Mesendoderm (in vitro differentiated cells): ENCODE measurements around the gene ACTG2.
A peak's percentile ranks its signal among the peaks of the same experiment; 100 is the strongest.
"Not testable (repeated sequence)": the region's sequence is repeated elsewhere in the genome, so short reads cannot be mapped to it uniquely, and the experiment has no call there.

Source experiments
- DNase-seq: peaks from one replicate; pipeline ENCODE4 v3.0.0; 2013
- H2AK5ac ChIP-seq: 2 replicates; pipeline ENCODE4 v1.6.1; 2013; ENCODE audit warnings: low read length, inconsistent platforms
- H2BK120ac ChIP-seq: 2 replicates; pipeline ENCODE4 v1.6.1; 2013; ENCODE audit warnings: low read depth, mild to moderate bottlenecking, low read length, moderate library complexity, mixed read lengths
- H2BK15ac ChIP-seq: replicated peaks from 2 replicates; pipeline ENCODE4 v1.6.1; 2013; ENCODE audit warnings: low read depth, mild to moderate bottlenecking, moderate library complexity
- H2BK5ac ChIP-seq: 2 replicates; pipeline ENCODE4 v1.6.1; 2013; ENCODE audit warnings: low read length, inconsistent platforms
- H3K18ac ChIP-seq: 2 replicates; pipeline ENCODE4 v1.6.1; 2013; ENCODE audit warnings: mild to moderate bottlenecking, low read length, mixed read lengths
- H3K23ac ChIP-seq: one replicate; pipeline ENCODE4 v1.6.1; 2013; ENCODE audit warnings: low read length
- H3K27ac ChIP-seq: 2 replicates; pipeline ENCODE4 v1.5.1; 2013; ENCODE audit warnings: low read depth, mild to moderate bottlenecking, inconsistent platforms, low read length, moderate library complexity
- H3K27me3 ChIP-seq: 2 replicates; pipeline ENCODE4 v1.6.1; 2013; ENCODE audit warnings: low read length, control low read depth, mild to moderate bottlenecking, inconsistent platforms; ENCODE audit not compliant: insufficient read depth, poor library complexity
- H3K36me3 ChIP-seq: 2 replicates; pipeline ENCODE4 v1.6.1; 2013; ENCODE audit warnings: low read length, inconsistent platforms; ENCODE audit not compliant: control insufficient read depth, insufficient read depth
- H3K4ac ChIP-seq: one replicate; pipeline ENCODE4 v1.6.1; 2013; ENCODE audit warnings: low read depth, mild to moderate bottlenecking, low read length, moderate library complexity
- H3K4me1 ChIP-seq: 2 replicates; pipeline ENCODE4 v1.6.1; 2013; ENCODE audit warnings: low read depth, low read length, inconsistent platforms; ENCODE audit not compliant: control insufficient read depth
- H3K4me2 ChIP-seq: 2 replicates; pipeline ENCODE4 v1.6.1; 2013; ENCODE audit warnings: low read length
- H3K4me3 ChIP-seq: 2 replicates; pipeline ENCODE4 v1.5.1; 2013; ENCODE audit warnings: mild to moderate bottlenecking, low read length
- H3K56ac ChIP-seq: one replicate; pipeline ENCODE4 v1.6.1; 2013; ENCODE audit warnings: low read length
- H3K79me1 ChIP-seq: 2 replicates; pipeline ENCODE4 v1.6.1; 2013; ENCODE audit warnings: low read length, inconsistent platforms
- H3K79me2 ChIP-seq: 2 replicates; pipeline ENCODE4 v1.6.1; 2013; ENCODE audit warnings: mild to moderate bottlenecking, low read length; ENCODE audit not compliant: control insufficient read depth, insufficient read depth
- H3K9ac ChIP-seq: 2 replicates; pipeline ENCODE4 v1.6.1; 2013; ENCODE audit warnings: low read length, inconsistent platforms
- H4K5ac ChIP-seq: one replicate; pipeline ENCODE4 v1.6.1; 2013; ENCODE audit warnings: low read length
- H4K8ac ChIP-seq: one replicate; pipeline ENCODE4 v1.6.1; 2013; ENCODE audit warnings: low read depth, mild to moderate bottlenecking, control low read depth, low read length, moderate library complexity
- WGBS: extraction: QIAGEN DNeasy Blood & Tissue Kit; methylation state at CpG from one replicate; pipeline ENCODE4 v1.1.7; 2013; ENCODE audit warnings: low lambda C conversion rate, missing lambda C conversion rate; ENCODE audit not compliant: insufficient coverage; ENCODE audit errors: extremely low coverage; 5-methylcytosine and 5-hydroxymethylcytosine counted together

The ACTG2 gene

DNA sequence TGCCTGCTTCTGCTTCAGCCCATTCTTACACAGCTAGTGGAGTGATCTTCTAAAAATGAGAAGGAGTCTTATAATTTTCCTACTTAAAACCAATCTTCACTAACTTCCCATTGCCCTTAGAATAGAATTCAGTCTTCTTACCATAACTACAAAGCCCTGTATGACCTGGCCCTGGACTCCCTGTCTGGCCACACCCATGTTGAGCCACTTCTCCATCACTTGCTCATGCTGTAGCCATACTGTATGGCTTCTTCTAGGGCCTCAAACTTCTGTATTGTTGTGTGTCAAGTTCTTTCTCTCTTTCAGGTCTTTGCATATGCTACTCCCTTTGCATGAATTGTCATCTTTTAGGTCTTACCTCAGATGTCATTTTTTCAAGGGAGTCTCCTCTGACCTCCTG is 45.1 kb downstream of the ACTG2 start:
- Histone ChIP-seq H3K56ac (no peak overlapping the region), H3K4me2 (no peak overlapping the region), H3K79me1 (peaks cover 24% of the 10 kb centered on the region), H3K36me3 (peaks cover 2% of the 10 kb centered on the region), H3K4me1 (no peaks in the 10 kb centered on the region), H4K5ac (no peak overlapping the region), H3K23ac (no peak overlapping the region), H2BK15ac (no peak overlapping the region), H2AK5ac (no peak overlapping the region), H4K8ac (no peak overlapping the region), H3K18ac (no peak overlapping the region), H3K27ac (no peak overlapping the region), H3K79me2 (peaks cover 39% of the 10 kb centered on the region), H3K27me3 (no peaks in the 10 kb centered on the region), H3K4ac (no peak overlapping the region), H2BK5ac (no peak overlapping the region), H3K4me3 (no peak overlapping the region), H2BK120ac (no peak overlapping the region), H3K9ac (no peak overlapping the region)
- DNase-seq, result no peak

- Histone ChIP-seq H3K27ac (no peak overlapping the region), H3K23ac (no peak overlapping the region), H2BK15ac (no peak overlapping the region), H3K36me3 (peaks cover 2% of the 10 kb centered on the region), H2BK5ac (no peak overlapping the region), H2AK5ac (no peak overlapping the region), H3K79me1 (peaks cover 24% of the 10 kb centered on the region), H3K18ac (no peak overlapping the region), H4K8ac (no peak overlapping the region), H3K4me2 (no peak overlapping the region), H3K4ac (no peak overlapping the region), H3K27me3 (no peaks in the 10 kb centered on the region), H4K5ac (no peak overlapping the region), H2BK120ac (no peak overlapping the region), H3K56ac (no peak overlapping the region), H3K4me3 (no peak overlapping the region), H3K9ac (no peak overlapping the region), H3K4me1 (no peaks in the 10 kb centered on the region), H3K79me2 (peaks cover 39% of the 10 kb centered on the region)
- no peak for DNase-seq
- WGBS, result no CpG with 5 or more reads among the region's 5 CpGs
Observed at GRCh38 chr2:73938718-73939352, 46.0 kb downstream of the ACTG2 start.

DNA sequence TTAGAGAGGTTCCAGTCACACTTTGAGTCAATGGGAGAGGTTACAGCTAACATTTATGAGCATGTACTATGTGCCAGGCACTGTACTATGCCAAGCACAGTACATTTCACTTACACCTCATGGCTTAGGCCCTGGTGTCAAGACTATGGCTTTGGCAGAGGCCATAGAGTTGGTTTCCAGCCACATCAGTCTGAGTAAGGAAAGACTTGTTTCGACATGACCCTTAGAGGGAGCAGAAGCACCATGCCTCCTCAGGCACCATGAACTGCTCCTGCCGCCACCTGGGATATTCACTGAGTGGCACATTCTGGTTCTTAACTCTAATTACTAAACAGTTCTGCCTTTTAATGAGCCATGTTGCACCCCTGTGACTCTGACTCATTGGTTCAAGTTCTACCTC is 46.6 kb downstream of the ACTG2 start:
- no peak overlapping the region for H2AK5ac ChIP-seq
- H3K9ac ChIP-seq, result no peak overlapping the region
- peak; percentile 47 for DNase-seq
- no peak overlapping the region for H3K4me3 ChIP-seq
- no peak overlapping the region for H3K56ac ChIP-seq
- H3K4me2 ChIP-seq, result no peak overlapping the region
- H3K36me3 ChIP-seq, result peaks cover 2% of the 10 kb centered on the region
- no peak overlapping the region for H3K27ac ChIP-seq
- no peaks in the 10 kb centered on the region for H3K27me3 ChIP-seq
- H3K79me2 ChIP-seq, result peaks cover 36% of the 10 kb centered on the region
- no peak overlapping the region for H3K4ac ChIP-seq
- H2BK15ac ChIP-seq, result no peak overlapping the region
- WGBS, result no CpG with 5 or more reads among the region's 2 CpGs
- H2BK5ac ChIP-seq, result no peak overlapping the region
- H2BK120ac ChIP-seq, result no peak overlapping the region
- H3K23ac ChIP-seq, result no peak overlapping the region
- no peaks in the 10 kb centered on the region for H3K4me1 ChIP-seq
- peaks cover 24% of the 10 kb centered on the region for H3K79me1 ChIP-seq
- no peak overlapping the region for H4K5ac ChIP-seq
- H4K8ac ChIP-seq, result no peak overlapping the region
- no peak overlapping the region for H3K18ac ChIP-seq

GRCh38 chr2:73940066-73940465 is 47.3 kb downstream of the ACTG2 start:
- not testable (repeated sequence) for H2BK120ac ChIP-seq, DNase-seq, H3K9ac ChIP-seq, H3K4ac ChIP-seq, H3K4me2 ChIP-seq, H3K27me3 ChIP-seq, H3K4me1 ChIP-seq, H3K27ac ChIP-seq, H3K36me3 ChIP-seq, H3K18ac ChIP-seq, H4K8ac ChIP-seq, H2AK5ac ChIP-seq, H4K5ac ChIP-seq, H3K23ac ChIP-seq, H3K56ac ChIP-seq, H2BK5ac ChIP-seq, H3K4me3 ChIP-seq, H2BK15ac ChIP-seq
- peaks cover 28% of the 10 kb centered on the region for H3K79me1 ChIP-seq
- no CpG with 5 or more reads among the region's 1 CpG for WGBS
- H3K79me2 ChIP-seq, result peaks cover 41% of the 10 kb centered on the region

DNA sequence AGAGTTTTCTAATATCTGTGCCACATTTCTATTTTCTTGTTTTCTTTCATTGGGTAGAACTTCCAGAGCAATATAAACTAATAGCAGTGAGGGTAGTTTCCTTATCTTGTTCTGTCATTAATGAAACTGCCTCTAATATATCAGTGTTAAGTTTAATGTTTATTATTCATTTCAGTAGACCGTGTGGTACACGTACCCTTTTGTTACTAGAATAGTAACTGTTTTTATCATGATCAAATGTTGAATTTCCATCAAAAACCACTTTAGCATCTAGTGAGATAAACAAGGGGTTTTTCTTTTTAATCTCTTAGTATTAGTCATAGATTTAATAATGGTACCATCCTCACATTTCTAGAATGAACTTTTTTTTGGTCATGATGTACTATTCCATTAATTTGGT is 49.9 kb downstream of the ACTG2 start:
- no peak overlapping the region for H3K4ac ChIP-seq
- no CpG with 5 or more reads among the region's 2 CpGs for WGBS
- H2BK120ac ChIP-seq, result no peak overlapping the region
- H4K5ac ChIP-seq, result no peak overlapping the region
- H3K4me3 ChIP-seq, result no peak overlapping the region
- peaks cover 30% of the 10 kb centered on the region for H3K79me2 ChIP-seq
- H3K9ac ChIP-seq, result no peak overlapping the region
- H3K4me1 ChIP-seq, result no peaks in the 10 kb centered on the region
- no peak overlapping the region for H3K27ac ChIP-seq
- no peaks in the 10 kb centered on the region for H3K27me3 ChIP-seq
- H2BK5ac ChIP-seq, result no peak overlapping the region
- H3K23ac ChIP-seq, result no peak overlapping the region
- H3K56ac ChIP-seq, result no peak overlapping the region
- no peak overlapping the region for H2AK5ac ChIP-seq
- peaks cover 2% of the 10 kb centered on the region for H3K36me3 ChIP-seq
- H3K79me1 ChIP-seq, result peaks cover 15% of the 10 kb centered on the region
- DNase-seq, result no peak
- H3K18ac ChIP-seq, result no peak overlapping the region
- no peak overlapping the region for H2BK15ac ChIP-seq
- no peak overlapping the region for H3K4me2 ChIP-seq
- H4K8ac ChIP-seq, result no peak overlapping the region

- WGBS, result no CpG with 5 or more reads among the region's 4 CpGs
- DNase-seq, result no peak
Observed at GRCh38 chr2:73944714-73945113, 51.9 kb downstream of the ACTG2 start.

More at GRCh38 chr2:73944714-73945113, 51.9 kb downstream of the ACTG2 start:
- Histone ChIP-seq H3K18ac (no peak overlapping the region), H3K4me3 (no peak overlapping the region), H3K56ac (no peak overlapping the region), H3K27ac (no peak overlapping the region), H4K5ac (no peak overlapping the region), H2AK5ac (no peak overlapping the region), H3K4me1 (no peaks in the 10 kb centered on the region), H3K23ac (no peak overlapping the region), H2BK15ac (no peak overlapping the region), H2BK120ac (no peak overlapping the region), H3K4me2 (no peak overlapping the region), H3K36me3 (peaks cover 2% of the 10 kb centered on the region), H3K79me2 (peaks cover 19% of the 10 kb centered on the region), H3K79me1 (peaks cover 10% of the 10 kb centered on the region), H2BK5ac (no peak overlapping the region), H3K9ac (no peak overlapping the region), H4K8ac (no peak overlapping the region), H3K4ac (no peak overlapping the region), H3K27me3 (no peaks in the 10 kb centered on the region)
